HG03039 (cell line): ENCODE results near the gene HARS2.
"Not testable (repeated sequence)": the region's sequence is repeated elsewhere in the genome, so short reads cannot be mapped to it uniquely, and the experiment has no call there.

Experiments used
- ATAC-seq: cut with Tn5 transposase; IDR thresholded peaks from one replicate; pipeline ENCODE4 v1.9.1; 2021; ENCODE audit warnings: mild to moderate bottlenecking, moderate library complexity; ENCODE audit not compliant: unreplicated experiment

HARS2 gene

DNA sequence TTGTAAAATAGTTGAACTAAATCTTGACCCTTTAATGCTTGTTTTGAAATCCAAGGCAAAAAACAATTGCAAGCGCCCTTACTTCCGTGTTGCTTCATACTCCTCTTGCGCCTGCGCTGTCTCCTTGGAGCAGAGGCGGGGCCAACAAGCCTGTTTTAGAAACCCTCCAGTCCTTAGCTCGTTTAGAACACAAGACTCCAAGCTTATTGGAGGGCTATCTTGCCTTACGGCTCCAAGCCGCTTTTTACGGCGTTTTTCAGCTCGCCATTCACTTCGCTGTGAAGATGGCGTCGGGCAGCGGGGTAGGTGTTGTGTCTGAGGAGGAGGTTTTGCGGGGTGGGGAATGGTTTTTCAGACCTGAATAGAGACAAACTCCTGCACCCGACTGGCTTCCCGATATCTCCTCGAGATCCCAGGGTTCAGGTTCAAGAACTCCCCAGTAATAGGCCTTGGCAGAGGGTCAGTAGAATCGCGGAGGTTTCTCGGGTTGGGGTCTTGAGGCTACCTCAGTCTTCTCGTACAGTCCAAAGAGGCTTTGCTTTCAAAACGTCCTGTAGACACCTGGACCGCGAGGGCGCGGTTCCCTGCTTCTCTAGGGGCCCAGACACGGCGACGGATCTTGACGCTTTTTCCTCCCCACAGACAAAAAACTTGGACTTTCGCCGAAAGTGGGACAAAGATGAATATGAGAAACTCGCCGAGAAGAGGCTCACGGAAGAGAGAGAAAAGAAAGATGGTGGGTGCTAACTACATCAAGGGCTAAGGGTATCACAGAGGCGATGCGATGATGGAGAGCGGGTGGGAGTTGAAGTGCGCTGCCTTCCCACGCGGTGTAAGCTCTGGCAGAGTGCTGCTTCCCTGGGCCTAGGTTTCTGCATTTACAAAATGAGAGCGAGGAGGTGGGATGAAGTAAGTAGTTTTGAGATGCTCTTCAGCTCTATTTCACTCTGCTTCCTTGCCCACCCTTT, 9.2 kb downstream of the HARS2 start, which contains the start of gene ZMAT2:
Gene ZMAT2, plus strand, starts transcription at position 271 of the 968 bp plus-strand sequence. Its CDS starts 14 bp downstream, at position 285.
- peak; percentile 95 for ATAC-seq

GRCh38 chr5:140707812-140708211, 16.6 kb downstream of the HARS2 start:
- no peak for ATAC-seq

DNA sequence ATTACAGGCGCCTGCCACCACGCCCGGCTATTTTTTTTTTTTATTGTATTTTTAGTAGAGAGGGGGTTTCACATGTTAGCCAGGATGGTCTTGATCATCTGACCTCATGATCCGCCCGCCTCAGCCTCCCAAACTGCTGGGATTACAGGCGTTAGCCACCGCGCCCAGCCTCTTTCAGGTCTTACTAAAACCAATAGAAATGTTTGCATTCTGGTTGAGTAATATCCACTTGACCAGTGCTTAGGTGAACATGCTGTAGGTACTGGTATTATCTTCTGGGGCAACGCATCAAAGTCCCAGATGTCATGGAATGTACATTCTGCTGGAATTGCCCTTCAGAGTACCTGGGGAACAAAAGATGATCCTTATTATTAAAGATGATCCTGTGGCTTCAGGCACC, 17.5 kb downstream of the HARS2 start:
- ATAC-seq: not testable (repeated sequence)

DNA sequence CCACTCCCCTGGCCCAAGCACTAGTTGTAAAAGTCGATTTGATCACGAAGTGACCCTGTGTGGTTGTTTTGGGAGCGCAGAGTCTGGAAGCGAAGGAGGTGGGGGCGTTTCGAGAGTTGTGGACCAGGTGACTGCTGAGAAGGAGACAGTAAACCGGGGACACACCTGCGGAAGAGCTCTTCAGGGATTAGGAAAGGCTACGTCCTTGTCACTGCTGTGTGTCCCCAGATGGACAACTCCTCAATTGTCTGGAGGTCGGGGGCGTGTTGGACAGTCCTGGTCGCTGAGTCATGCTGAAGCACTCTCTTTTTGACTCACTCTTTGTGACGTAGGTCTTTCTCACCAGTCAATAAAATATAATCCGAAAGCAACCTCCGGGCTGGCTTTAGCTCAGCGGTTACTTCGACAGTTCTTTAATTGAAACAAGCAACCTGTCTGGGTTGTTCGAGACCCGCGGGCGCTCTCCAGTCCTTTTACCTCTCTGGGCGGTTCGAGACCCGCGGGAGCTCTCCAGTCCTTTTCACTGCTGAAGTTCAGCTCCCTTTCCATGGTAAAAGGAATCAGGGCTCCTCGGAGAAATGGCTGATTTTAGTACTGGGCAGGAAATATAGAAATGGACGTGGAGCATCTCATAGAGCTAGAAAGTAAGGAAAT, 19.8 kb downstream of the HARS2 start:
- ATAC-seq: peak; percentile 89

- ATAC-seq: no peak
Observed at GRCh38 chr5:140711794-140712193, 20.5 kb downstream of the HARS2 start.

GRCh38 chr5:140713562-140714094, 22.4 kb downstream of the HARS2 start:
- no peak for ATAC-seq

DNA sequence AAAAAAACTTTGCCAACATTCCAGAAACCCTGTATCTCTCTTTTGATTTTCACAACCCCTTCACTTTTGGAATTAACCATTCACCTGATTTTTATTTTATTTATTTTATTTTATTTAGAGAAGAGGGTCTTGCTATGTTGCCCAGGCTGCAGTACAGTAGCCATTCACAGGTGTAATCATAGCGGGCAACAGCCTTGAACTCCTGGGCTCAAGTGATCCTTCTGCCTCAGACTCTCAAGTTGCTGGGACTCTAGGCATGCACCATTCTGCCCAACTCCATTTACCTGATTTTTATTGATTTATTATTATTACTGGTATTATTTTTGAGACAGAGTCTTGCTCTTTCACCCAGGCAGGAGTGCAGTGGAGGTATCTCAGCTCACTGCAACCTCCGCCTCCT, 25.0 kb downstream of the HARS2 start:
- ATAC-seq: not testable (repeated sequence)

GRCh38 chr5:140718266-140718592, 27.0 kb downstream of the HARS2 start:
- no peak for ATAC-seq

- not testable (repeated sequence) for ATAC-seq
Observed at GRCh38 chr5:140720738-140721137, 29.5 kb downstream of the HARS2 start.

- not testable (repeated sequence) for ATAC-seq
Observed at GRCh38 chr5:140721395-140721794, 30.1 kb downstream of the HARS2 start.

DNA sequence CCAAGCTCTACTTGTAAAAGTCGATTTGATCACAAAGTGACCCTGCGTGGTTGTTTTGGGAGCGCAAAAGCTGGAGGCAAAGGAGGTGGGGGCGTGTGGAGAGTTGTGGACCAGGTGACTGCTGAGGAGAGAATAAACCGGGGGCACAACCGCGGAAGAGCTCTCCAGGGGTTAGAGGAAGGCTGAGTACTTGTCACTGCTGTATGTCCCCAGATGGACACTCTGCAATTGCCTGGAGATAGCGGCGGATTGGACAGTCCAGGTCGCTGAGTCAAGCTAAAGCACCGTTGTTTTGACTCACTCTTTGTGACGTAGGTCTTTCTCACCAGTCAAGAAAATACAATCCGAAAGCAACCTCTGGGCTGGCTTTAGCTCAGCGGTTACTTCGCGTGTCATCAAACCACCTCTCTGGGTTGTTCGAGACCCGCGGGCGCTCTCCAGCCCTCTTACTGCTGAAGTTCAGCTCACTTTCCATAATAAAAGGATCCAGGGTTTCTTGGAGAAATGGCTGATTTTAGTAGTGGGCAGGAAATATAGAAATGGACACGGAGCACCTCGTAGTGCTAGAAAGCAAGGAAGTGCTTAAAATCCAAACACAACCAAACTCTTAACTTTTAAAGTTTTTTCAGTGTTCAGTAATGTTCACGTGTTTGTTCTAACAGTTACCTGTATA, 34.7 kb downstream of the HARS2 start:
- peak; percentile 94 for ATAC-seq

DNA sequence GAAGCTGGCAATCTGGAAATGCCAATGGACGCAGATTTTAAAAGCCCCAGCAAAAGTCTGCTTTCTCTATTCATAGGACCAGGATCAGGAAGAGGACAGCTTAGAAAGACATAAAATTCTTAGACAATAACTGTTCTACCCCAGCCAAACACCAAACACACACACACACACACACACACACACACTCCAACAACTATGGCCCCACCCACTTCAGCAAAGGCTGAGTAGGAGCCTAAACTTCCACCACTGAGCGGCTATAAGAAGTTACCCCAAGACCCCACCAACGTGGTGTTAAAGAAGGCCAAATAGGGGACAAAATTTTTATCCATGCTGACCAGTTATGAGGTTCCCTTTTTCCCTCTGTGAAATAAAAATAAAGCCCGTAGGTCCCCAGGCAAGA, 41.8 kb downstream of the HARS2 start:
- ATAC-seq: no peak

DNA sequence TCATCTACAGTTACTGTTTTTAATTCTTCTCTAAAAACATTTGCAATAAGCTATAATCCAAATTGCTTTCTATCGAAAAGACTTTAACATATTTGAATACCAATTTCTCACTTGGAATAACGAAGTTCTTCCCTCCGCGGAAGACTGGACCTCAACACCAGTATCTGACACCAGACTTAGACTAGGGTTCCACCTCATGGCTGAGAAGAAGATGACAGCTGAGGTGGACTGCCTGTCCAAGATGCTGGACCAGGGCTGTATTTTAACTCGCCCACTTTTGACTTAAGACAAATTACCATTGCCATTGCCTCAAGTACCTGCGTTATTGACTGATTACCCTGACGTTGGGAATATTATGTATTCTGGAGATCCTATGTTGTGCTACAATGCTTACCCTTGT, 43.1 kb downstream of the HARS2 start:
- ATAC-seq: no peak

GRCh38 chr5:140737486-140737885, 46.2 kb downstream of the HARS2 start:
- ATAC-seq: no peak

DNA sequence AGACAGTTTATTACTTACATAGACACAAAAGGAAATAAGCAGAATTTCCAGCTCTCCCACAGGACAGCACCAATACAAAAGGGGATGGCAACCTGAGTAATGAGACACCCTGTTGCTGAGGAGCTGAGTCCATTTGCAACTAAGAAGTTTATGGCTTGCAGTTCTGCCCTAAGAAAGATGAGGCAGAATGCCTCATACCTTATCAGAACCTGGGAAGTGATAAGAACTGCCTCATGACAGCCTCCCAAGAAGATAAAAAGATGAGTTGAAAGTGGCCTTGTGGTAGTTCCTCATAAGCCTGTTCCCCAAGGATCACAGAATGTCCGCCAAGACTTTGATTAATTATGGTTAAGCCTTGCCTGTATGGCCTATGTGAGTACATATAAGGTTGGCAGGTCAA, 50.7 kb downstream of the HARS2 start:
- no peak for ATAC-seq
